Right lobe of liver (tissue), 6 donors: ENCODE results near the gene RNF146. TPM values are rescaled to one million over a fixed set of nuclear protein-coding genes. Genes with fewer than 3 reads are reported as not detected.

Source experiments
- ATAC-seq, 4 donors: fragments of 200-7000 bp; cut with Tn5 transposase; one replicate each; pipeline ENCODE4 v1.9.1; 2020; ENCODE audit warnings: mild to moderate bottlenecking in 4 of 4, moderate library complexity in 4 of 4
- DNase-seq, 3 donors: peaks; one replicate each; pipeline ENCODE4 v3.0.0-alpha.2; 2020
- H3K27ac ChIP-seq, 3 donors: fragments of 200-600 bp; one replicate each; pipeline ENCODE4 v1.8.0; 2022
- H3K27me3 ChIP-seq, 2 donors: fragments of 200-600 bp; one replicate each; pipeline ENCODE4 v1.8.0; 2022
- H3K36me3 ChIP-seq, 4 donors: fragments of 200-600 bp; sonication (generic) in 1 of 4; one replicate each; pipeline versions ENCODE4 v1.5.1 to v1.8.0; 2017 to 2022; ENCODE audit warnings: control low read depth in 1 of 4
- H3K4me1 ChIP-seq, 4 donors: fragments of 200-600 bp; sonication (generic) in 1 of 4; one replicate each; pipeline versions ENCODE4 v1.5.1 to v1.8.0; 2017 to 2022; ENCODE audit warnings: control low read depth in 1 of 4
- H3K4me3 ChIP-seq, 3 donors: fragments of 200-600 bp; one replicate each; pipeline ENCODE4 v1.8.0; 2022
- H3K9me3 ChIP-seq, 4 donors: fragments of 200-600 bp; sonication (generic) in 1 of 4; one replicate each; pipeline versions ENCODE4 v1.5.1 to v1.8.0; 2017 to 2022; ENCODE audit warnings: control low read depth in 1 of 4
- CTCF ChIP-seq, 4 donors: fragments of 200-600 bp in 3 of 4; fragments of 450-650 bp in 1 of 4; IDR thresholded peaks; one replicate each; pipeline versions ENCODE4 v1.5.1 to v1.8.0; 2016 to 2022; ENCODE audit warnings: antibody characterized with exemption in 4 of 4, mild to moderate bottlenecking in 2 of 4
- POLR2A ChIP-seq: fragments of 450-650 bp; IDR thresholded peaks from one replicate; pipeline ENCODE4 v1.6.1; 2017; ENCODE audit warnings: antibody characterized with exemption, mild to moderate bottlenecking
- WGBS: methylation state at CpG from one replicate; pipeline ENCODE4 v1.1.6; 2018; ENCODE audit warnings: low coverage, low lambda C conversion rate; ENCODE audit not compliant: insufficient coverage; ENCODE audit errors: missing lambda C conversion rate; 5-methylcytosine and 5-hydroxymethylcytosine counted together
- intact Hi-C, 2 donors: fragments of 100-400 bp; cut with DNase I; formaldehyde crosslinking; loops; one replicate each; pipeline versions ENCODE4 v1.11.2 to v1.14.1; 2022
- total RNA-seq, 6 experiments: library from RNA; depleted of rRNA in 2 of 6; stranded (reverse); fragments of >200 nt in 2 of 6; fragmentation: NEBNext Ultra II Directional in 3 of 6; extraction: Animal tissue kit (Norgen Biotek cat#: 25700) in 3 of 6; gene quantifications; one replicate each; pipeline versions ENCODE4 v1.1.0 to v1.2.4, GENCODE V29; 2016 to 2023
- donor health status: DM: no; HTN: yes; CAD: no.
- donor health status: DM: no; HTN: no; CAD: no.
- donor health status: DM: no; HTN: no; CAD: no.
- donor health status: DM: no; HTN: yes; CAD: no.
- donor health status: DM: no; HTN: yes; CAD: no.

Gene RNF146
- total RNA-seq, 6 experiments from 2014 or later = 12.8 to 19.5 (median 14.9) TPM

DNA sequence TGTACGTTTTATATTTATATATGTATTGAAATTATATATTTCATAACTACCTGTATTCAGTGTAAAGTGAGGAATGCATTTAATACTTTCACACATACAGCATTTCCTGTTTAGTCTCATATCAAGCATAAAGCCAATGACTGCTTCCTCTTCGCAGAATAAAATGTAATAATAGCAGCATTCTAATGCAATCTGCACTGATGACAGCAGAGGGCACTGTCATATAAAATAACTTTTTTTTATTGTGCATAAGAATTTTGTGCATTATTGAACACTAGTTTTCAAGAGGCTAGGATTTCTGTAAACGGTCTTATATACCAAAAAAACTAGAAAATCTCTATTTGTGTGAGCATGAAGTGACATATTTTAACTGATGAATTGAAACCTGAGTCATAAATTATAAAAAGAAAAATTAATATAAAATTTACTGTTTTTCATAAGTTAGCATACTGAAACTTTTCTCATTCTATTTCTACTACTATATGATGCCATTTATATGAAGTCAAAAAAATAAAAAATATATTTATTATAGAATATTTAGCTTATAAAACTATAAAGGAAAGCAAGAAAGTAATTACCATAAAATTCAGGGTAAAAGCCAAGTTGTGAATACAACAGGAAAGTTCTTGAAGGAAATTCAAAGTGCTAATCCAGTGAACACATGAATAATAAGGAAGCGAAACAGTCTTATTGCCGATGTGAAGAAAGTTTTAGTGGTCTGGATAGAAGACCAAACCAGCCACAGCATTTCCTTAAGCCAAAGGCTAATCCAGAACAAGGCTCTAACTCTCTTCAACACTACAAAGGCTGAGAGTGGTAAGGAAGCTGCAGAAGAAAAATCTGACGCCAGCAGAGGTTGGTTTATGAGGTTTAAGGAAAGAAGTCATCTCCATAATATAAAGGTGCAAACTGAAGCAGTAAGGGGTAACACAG lies 36.3 kb downstream of the RNF146 start:
- peak; percentile 76 to 88 (median 86) for ATAC-seq
- DNase-seq = no peak
- TF ChIP-seq CTCF (IDR thresholded peaks at IDR 0.05) (peak; percentile 67 to 73 (median 68)), POLR2A (no peak)
- H3K27me3 ChIP-seq = no peaks in the 10 kb centered on the region
- H3K4me1 ChIP-seq = peaks cover 0 to 6% (median 0%) of the 10 kb centered on the region in 4 donors
- H3K27ac ChIP-seq = no peak overlapping the region
- no peaks in the 10 kb centered on the region for H3K36me3 ChIP-seq
- 39% methylated on average over 6 of the region's 6 CpGs for WGBS
- no peaks in the 10 kb centered on the region for H3K9me3 ChIP-seq
- no peak overlapping the region for H3K4me3 ChIP-seq
- intact Hi-C loops = loop anchor here in 1 of 2 donors (10.0 kb wide), 1 partner anchor 122 kb away; no protein-coding TSS in a partner anchor

GRCh38 chr6:127303917-127304316 lies 37.3 kb downstream of the RNF146 start:
- no peak overlapping the region for H3K4me3 ChIP-seq
- TF ChIP-seq CTCF (IDR thresholded peaks at IDR 0.05) (no peak), POLR2A (no peak)
- no peak overlapping the region for H3K27ac ChIP-seq
- WGBS = no CpG with 5 or more reads among the region's 3 CpGs
- H3K36me3 ChIP-seq = no peaks in the 10 kb centered on the region
- no peaks in the 10 kb centered on the region for H3K9me3 ChIP-seq
- ATAC-seq (peak; percentile 31 to 44 (median 40)), DNase-seq (no peak)
- no peaks in the 10 kb centered on the region for H3K27me3 ChIP-seq
- intact Hi-C loops = loop anchor here in 1 of 2 donors (10.0 kb wide), 1 partner anchor 121 kb away; no protein-coding TSS in a partner anchor
- H3K4me1 ChIP-seq = peaks cover 0 to 6% (median 0%) of the 10 kb centered on the region in 4 donors

GRCh38 chr6:127305741-127306140 lies 39.1 kb downstream of the RNF146 start:
- no peak for TF ChIP-seq CTCF (IDR thresholded peaks at IDR 0.05)
- TF ChIP-seq POLR2A = no peak
- H3K4me1 ChIP-seq = peaks cover 0 to 6% (median 0%) of the 10 kb centered on the region in 4 donors
- ATAC-seq (no peak), DNase-seq (no peak)
- no peaks in the 10 kb centered on the region for H3K36me3 ChIP-seq
- H3K27me3 ChIP-seq = no peaks in the 10 kb centered on the region
- WGBS = 86% methylated on average over 1 of the region's 1 CpG
- no peaks in the 10 kb centered on the region for H3K9me3 ChIP-seq
- intact Hi-C loops = loop anchor here in 1 of 2 donors (10.0 kb wide), 1 partner anchor 119 kb away; no protein-coding TSS in a partner anchor
- no peak overlapping the region for H3K27ac ChIP-seq
- H3K4me3 ChIP-seq = no peak overlapping the region

- Histone ChIP-seq H3K4me1 (no peaks in the 10 kb centered on the region), H3K27me3 (no peaks in the 10 kb centered on the region), H3K27ac (peak overlapping the region in 2 of 3 donors; percentile 0 to 16), H3K9me3 (no peaks in the 10 kb centered on the region), H3K4me3 (no peak overlapping the region), H3K36me3 (peaks cover 0 to 12% (median 7%) of the 10 kb centered on the region in 4 donors)
- 29% methylated on average over 6 of the region's 6 CpGs for WGBS
- ATAC-seq (peak; percentile 80 to 90 (median 86)), DNase-seq (no peak)
- TF ChIP-seq POLR2A (no peak), CTCF (IDR thresholded peaks at IDR 0.05) (no peak)
- intact Hi-C loops = no loop called here
These were observed 50.9 kb downstream of the RNF146 start for GRCh38 chr6:127317388-127318128.
